HG03159 (cell line): ENCODE results near the gene TNIP1.

ENCODE experiments used
- ATAC-seq: cut with Tn5 transposase; IDR thresholded peaks from one replicate; pipeline ENCODE4 v1.9.1; 2021; ENCODE audit warnings: mild to moderate bottlenecking, moderate library complexity; ENCODE audit not compliant: unreplicated experiment

TNIP1 gene

DNA sequence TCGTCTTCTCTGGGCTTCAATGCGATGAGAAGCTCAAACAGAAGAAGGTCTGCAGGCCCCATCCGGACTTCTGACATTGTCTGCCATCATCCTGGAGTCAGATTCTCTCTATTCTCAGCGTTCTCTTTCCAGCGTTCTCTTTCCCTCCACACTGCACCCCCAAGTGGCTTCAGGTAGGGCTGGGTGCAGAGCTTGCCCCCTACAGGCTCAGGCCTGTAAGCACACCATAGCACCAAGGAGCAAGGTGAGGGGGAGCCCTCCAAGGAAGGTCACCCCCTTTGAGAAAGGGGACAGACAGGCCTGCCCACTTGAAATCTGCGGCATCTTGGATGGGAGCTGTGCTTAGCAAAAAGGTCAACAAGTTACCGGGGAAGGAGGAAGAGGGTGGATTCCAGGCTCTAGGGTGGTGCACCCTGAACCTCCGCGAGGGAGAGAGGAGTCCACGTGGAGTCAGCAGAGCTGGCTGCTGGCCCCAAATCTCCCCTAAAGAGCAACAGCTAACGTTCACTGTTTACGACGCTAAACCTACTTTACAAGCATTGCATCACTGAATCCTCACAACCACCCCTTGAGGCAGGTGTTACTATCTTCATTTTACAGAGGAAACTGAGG is 32.9 kb downstream of the TNIP1 start:
- ATAC-seq: no peak

DNA sequence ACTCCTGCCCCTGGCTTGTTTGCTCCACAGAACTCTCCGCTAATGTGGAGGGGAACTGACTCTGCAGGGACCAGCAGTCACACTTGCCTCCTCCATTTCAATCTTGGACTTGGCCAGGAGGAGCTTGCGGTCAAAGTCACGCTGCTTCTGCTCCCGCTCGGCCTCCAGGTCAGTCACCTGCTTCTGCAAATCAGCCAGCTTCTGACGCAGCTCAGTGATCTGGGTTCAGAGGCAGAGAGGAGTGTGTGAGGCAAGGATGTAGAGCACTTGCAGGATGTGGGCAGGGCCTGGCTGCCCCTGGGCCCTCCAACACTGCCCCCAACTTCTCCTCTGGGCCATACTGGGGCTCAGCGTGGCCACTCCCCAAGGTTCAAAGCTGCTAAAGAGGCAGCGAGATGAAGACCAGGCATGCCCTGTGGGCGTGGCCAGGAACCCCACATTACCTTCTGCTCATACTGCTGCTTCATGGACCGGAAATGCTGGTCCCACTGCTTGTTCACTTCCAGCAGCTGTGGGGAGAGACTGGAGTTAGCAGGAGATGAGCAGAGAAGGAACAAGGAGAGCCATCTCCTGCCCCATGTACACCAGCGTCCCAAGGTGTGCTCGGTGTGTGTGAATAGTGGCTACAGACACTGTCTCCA is 38.3 kb downstream of the TNIP1 start:
- no peak for ATAC-seq

DNA sequence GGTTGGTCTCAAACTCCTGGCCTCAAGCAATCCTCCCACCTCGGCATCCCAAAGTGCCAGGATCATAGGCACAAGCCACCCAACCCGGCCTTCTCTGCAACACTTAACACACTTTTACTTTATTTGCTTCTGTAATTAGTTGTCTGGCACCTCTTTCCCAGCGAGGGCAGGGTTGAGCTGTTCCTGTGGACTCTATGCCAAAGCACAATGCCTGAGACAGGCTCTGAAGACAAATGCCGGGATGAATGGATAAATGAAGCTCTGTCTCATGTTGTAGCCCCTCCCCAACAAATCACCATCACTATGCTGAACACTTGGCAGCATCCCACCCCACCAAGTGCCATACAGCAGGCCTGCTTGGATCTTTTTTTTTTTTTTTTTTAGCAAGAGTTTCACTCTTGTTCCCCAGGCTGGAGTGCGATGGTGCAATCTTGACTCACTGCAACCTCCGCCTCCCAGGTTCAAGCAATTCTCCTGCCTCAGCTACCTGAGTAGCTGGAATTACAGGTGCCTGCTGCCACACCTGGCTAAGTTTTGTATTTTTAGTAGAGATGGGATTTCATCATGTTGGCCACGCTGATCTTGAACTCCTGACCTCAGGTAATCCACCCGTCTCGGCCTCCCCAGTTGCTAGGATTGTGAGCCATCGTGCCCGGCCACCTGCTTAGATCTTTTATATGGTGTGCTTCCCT is 39.1 kb downstream of the TNIP1 start:
- ATAC-seq: no peak

GRCh38 chr5:151040211-151040747 is 40.6 kb downstream of the TNIP1 start:
- no peak for ATAC-seq

GRCh38 chr5:151039665-151040064 is 41.2 kb downstream of the TNIP1 start:
- ATAC-seq: no peak

DNA sequence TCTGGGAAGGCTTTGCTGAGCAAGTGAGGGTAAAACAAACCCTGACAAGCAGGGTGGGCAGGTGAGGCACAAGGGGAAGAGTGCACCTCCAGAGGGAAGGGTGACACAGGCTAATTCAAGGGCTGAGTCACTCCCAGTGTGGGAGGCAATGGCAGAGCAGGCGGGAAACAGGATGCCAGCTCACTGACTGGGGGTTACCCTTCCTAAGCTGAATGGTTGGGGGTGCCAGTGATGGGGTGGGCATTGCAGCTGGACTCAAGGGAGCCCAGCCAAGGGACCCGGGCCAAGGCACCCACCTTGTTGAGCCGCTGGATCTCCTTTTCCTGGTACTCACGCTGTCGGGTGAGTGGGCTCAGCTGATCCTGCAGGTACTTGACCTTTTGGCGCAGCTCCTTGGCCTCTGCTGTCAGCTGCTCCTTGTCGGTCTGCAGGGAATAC is 42.0 kb downstream of the TNIP1 start:
- ATAC-seq: no peak

DNA sequence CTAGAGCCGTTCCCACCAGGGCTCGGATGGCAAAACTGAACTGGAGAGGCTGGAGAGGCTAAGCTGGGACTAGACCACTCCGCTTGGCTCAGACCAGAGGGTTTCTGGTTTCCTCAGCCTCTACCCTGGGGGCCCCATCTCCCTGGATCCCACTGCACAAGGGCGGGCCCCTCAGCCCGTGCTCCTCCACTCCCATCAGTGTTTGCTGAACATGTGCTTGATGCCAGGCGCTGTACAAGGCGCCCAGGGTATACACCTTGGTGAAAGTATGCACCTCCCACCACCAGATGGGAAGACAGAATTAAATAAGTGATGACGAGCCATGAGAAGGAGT is 42.5 kb downstream of the TNIP1 start:
- no peak for ATAC-seq

DNA sequence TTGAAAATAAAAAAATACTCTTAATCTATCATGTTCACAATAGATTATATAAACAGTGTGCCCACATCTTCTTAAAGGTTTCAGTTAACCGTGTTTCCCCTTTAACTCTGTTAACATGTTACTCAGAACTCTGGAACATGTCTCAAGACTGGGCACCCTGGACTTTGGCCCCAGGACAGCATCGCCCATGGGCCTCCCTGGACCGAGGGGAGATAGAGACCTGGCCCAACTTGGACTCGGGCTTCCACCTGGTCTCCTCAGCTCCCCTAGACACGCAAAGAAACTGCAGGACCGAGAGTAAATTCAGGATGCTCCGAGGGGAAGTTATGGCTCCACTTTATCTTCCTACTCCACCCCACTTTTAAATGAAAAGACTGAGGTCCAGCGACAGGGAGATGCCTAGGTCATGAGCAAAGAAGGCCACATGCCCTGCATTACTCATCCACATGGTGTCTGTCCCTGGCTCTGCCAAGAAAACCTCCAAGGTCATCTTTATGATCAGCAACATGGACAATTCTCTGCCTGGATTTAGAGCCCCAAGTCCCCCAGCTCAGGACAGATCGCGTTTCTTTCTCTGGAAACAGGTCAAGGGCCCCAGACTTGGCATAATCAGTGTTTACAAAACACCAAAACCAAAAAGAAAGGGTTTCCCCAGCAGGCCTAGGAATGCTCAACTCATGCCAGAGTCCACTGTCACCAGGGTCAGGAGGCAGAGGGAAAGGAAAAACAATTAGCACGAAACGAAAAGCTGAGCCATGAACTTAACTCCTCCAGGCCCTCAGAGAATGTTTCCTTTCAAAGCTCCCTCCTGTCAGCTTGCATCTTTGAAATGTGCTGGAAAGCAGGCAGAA is 43.0 kb downstream of the TNIP1 start:
- ATAC-seq: no peak

GRCh38 chr5:151036556-151036955 is 44.3 kb downstream of the TNIP1 start:
- no peak for ATAC-seq

GRCh38 chr5:151034422-151035379 is 46.1 kb downstream of the TNIP1 start:
- ATAC-seq: no peak

DNA sequence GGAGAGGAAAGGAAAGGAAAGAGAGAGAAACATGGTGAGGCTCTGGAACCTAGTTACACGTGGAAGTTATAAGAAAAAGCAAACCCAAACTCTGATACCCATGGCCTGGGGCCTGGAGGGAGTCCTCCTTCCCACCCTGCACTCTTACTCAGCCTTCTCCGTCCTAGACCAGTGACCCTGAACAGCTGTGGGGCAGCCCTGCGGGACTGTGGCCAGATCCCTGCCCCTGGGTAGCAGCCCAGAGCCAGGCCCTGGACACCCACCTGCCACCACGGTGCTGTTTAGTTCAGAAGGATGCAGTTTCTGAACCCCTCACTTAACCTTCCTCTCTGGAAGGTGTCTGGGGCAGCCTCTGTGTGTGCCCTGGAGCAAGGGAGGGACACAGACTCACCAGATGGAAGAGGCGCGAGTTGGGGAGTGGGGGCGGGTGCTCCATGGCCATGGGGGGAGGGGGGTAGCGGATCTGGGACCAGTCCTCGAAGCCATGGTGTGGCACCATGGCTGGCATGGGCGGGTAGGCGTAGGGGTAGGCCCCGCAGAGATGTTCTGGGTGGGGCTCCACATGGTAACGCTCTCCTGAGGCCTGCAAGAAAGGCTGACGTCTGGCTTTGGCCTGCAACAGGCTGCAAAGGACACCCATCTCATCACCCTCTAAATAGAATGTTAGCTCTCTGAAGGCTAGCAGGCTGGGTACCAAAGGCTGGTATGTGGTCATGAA is 47.5 kb downstream of the TNIP1 start:
- no peak for ATAC-seq

GRCh38 chr5:151031554-151031953 is 49.3 kb downstream of the TNIP1 start:
- no peak for ATAC-seq

- ATAC-seq: no peak
Observed at GRCh38 chr5:151030379-151030778, 50.5 kb downstream of the TNIP1 start.

DNA sequence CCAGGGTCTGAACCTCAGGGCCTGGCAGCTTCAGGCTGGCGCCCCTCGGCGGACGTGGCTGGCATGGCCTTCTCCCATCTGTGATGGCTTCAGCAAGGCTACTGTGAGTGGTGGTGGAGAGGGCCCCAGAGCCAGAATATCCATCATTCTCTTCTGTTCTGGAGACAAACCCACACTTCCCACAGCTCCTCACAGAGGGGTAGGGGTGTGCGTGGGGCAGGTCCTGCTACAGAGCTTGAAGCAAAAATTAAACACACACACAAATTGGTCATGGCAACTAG is 50.8 kb downstream of the TNIP1 start:
- ATAC-seq: no peak

- ATAC-seq: no peak
Observed at GRCh38 chr5:151029179-151030055, 51.4 kb downstream of the TNIP1 start.

DNA sequence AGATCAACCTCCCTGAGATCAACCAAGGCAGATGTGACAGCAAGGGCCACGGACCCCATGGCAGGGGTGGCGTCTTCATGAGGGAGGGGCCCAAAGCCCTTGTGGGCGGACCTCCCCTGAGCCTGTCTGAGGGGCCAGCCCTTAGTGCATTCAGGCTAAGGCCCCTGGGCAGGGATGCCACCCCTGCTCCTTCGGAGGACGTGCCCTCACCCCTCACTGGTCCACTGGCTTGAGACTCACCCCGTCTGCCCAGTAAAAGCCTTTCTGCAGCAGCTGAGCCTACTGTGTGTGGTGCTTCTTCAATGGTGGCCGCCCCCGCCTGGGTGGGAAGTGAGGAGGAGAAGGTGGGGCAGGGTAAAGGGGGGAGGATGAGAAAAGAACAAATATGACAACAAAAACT is 52.1 kb downstream of the TNIP1 start:
- no peak for ATAC-seq

DNA sequence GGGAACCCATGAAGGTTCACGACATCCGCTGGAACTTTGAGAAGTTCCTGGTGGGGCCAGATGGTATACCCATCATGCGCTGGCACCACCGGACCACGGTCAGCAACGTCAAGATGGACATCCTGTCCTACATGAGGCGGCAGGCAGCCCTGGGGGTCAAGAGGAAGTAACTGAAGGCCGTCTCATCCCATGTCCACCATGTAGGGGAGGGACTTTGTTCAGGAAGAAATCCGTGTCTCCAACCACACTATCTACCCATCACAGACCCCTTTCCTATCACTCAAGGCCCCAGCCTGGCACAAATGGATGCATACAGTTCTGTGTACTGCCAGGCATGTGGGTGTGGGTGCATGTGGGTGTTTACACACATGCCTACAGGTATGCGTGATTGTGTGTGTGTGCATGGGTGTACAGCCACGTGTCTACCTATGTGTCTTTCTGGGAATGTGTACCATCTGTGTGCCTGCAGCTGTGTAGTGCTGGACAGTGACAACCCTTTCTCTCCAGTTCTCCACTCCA is 52.8 kb downstream of the TNIP1 start:
- ATAC-seq: no peak

GRCh38 chr5:151026679-151027078 is 54.2 kb downstream of the TNIP1 start:
- ATAC-seq: no peak

DNA sequence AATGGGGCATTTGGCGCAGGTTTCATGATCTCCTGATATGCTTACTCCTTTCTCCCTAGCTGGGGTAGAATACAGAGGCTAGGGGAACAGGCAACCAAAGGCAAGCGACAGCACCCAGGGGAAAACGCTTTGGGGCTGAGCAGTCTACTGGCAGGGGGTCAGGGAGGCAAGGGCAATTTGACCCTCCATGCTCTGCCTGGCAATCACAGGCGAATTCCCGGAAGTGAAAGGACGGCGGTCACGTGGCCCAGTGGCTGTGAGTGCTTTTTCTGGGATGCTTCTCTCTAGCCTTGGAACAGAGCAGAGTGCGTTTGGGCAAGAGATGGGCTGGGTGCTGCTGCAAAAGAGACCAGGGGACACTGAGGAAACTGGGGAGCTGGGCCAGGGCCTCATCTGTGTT is 54.7 kb downstream of the TNIP1 start:
- no peak for ATAC-seq
